ENCODE data around the gene MYO1E. TPM values are rescaled to one million over a fixed set of nuclear protein-coding genes. Genes with fewer than 3 reads are reported as not detected.

The MYO1E gene
- polyA plus RNA-seq, 4 donors, result 146 to 207 (median 185) TPM

DNA sequence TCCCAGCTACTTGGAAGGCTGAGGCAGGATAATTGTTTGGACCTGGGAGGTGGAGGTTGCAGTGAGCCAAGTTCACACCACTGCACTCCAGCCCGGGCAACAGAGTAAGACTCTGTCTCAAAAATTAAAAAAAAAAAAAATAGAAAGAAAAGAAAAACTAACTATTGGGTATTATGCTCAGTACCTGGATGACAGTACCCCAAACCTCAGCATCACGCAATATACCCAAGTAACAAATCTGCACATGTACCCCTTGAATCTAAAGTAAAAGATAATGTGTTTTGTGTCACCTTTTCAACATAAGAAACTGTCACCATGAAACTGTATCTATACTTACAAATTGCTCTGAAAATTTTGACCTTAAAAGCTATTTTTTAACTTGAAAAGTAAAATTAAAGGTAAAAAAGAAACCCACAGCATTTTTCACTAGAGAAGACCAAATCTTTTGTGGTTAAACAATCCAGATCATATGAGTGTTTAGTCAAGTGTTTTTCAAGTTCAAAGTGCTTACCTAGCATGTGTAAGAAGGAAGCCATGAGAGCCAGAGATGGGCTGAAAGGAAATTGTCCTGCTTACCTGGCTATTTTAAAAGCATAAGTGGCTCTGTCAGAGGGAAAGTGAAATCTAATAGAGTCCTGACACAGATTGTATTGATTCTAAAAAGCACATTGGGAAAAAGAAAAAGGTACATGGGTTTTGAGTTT, 50.5 kb downstream of the MYO1E start:
- no peak for DNase-seq (ENCODE audit: low read depth in 4 of 4, low spot score in 3 of 4)

- no peak for DNase-seq (ENCODE audit: low read depth in 4 of 4, low spot score in 3 of 4)
Observed at GRCh38 chr15:59321000-59321689, 51.5 kb downstream of the MYO1E start.

DNA sequence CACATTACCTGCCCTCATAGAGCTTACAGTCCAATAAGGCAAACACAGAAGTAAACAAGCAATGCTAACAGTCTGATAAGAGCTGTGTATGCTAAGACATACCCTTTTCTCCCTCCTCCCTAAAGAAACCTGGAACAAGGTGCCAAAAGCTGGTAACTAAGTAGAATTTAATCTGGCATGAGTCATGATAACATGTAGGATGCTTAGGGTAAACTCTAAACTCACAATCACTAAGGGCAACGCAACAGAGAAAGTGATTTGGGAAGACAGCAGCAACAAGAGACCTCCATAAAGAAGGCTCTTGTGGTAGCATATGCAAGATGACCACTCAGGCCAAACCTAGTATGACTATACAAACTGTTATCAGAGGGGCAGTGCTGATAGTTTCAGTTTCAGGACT, 55.5 kb downstream of the MYO1E start:
- no peak for DNase-seq (ENCODE audit: low read depth in 4 of 4, low spot score in 3 of 4)

DNA sequence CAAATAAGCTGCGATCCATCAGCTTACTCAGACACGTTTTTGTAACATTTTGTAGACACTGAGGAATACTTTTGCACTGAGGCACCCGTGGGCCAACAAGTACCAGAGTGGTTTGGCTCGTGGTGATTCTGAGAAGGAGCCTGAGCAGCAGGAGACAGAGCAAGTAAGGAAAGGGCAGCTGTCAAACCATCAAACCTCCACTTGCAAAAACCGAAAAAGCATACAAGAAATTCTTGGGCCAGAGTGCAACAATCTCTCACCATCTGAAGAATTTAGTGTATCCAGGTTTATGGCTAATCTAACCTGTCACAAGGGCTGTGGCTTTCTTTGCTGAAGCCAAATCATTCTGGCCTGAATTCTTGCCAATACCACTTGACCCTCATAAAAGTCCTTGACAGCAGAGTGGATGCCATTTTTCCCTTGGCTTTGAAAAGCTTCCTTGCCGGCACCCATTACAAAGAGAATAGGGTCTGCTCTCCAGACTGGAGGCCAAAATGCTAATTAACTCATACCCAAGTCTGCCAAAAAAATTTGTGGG, 56.7 kb downstream of the MYO1E start:
- DNase-seq (ENCODE audit: low read depth in 4 of 4, low spot score in 3 of 4), result no peak

GRCh38 chr15:59313641-59314332, 58.9 kb downstream of the MYO1E start:
- no peak for DNase-seq (ENCODE audit: low read depth in 4 of 4, low spot score in 3 of 4)

DNA sequence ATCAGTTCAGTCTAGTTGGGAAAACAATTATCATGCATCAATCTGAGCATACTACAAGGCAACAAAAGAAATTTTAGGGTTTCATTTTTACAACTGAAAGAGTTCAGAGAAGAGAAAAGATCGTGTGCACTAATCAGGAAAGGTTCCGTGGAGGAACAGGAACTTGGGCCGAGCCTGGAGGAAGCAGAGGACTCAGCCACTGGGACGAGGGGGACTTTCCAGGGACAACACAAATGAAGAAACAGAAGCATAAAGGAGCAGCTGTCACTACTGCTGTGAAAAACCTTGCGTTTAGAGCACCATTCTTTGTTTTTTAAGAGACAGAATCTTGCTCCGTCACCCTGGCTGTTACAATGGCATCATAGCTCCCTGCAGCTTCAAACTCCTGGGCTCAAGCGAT, 60.5 kb downstream of the MYO1E start:
- DNase-seq (ENCODE audit: low read depth in 4 of 4, low spot score in 3 of 4), result no peak

DNA sequence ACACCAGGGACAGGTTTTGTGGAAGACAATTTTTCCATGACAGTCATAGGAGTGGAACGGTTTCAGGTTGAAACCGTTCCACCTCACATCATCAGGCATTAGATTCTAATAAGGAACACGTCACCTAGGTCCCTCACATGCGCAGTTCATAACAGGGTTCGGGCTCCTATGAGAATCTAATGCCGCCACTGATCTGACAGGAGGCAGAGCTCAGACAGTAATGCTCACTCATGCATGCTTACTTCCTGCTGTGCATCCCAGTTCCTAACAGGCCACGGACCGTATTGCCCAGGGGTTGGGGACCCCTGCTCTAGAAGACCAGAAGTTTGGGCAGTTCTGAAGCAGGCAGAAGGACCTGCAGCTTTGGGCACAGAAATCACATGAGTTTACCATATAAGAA, 61.5 kb downstream of the MYO1E start:
- no peak for DNase-seq (ENCODE audit: low read depth in 4 of 4, low spot score in 3 of 4)

- DNase-seq (ENCODE audit: low read depth in 4 of 4, low spot score in 3 of 4), result no peak
Observed at GRCh38 chr15:59309405-59309804, 63.3 kb downstream of the MYO1E start.

- DNase-seq (ENCODE audit: low read depth in 4 of 4, low spot score in 3 of 4), result no peak
Observed at GRCh38 chr15:59307165-59307537, 65.5 kb downstream of the MYO1E start.

DNA sequence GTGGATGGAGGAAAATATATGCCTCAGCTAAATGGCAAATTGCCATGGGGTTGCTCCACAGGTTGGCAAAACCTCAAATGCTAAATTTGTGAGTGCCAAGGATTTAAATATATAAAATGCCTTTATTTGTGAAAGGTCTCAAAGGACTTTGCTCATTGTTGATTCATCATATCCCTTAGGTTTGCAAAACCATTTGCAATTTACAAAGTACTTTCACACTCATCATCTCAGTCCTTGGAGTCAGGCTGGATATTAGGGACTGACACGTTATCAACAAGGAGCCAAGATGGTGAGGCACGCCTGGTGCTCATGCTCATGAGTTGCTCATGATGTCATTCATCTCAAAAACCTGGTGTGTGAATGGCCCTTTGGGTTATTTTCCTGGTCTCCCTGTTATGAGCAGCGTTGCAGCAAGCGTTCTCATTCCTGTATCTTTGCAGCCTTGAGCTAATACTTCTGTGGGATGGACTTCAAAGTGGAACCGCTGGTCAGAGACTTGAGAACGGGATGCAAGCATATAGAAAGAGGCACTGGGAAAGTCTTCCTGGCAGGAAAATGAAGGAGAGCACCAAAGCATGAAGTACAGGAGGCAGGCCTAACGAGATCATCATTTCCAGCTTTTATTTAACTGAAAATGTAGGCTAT, 66.0 kb downstream of the MYO1E start:
- DNase-seq (ENCODE audit: low read depth in 4 of 4, low spot score in 3 of 4), result no peak

- no peak for DNase-seq (ENCODE audit: low read depth in 4 of 4, low spot score in 3 of 4)
Observed at GRCh38 chr15:59304807-59305206, 67.9 kb downstream of the MYO1E start.

GRCh38 chr15:59304034-59304795, 68.5 kb downstream of the MYO1E start:
- no peak for DNase-seq (ENCODE audit: low read depth in 4 of 4, low spot score in 3 of 4)

- DNase-seq (ENCODE audit: low read depth in 4 of 4, low spot score in 3 of 4), result no peak
Observed at GRCh38 chr15:59303633-59304032, 69.0 kb downstream of the MYO1E start.

GRCh38 chr15:59303136-59303535, 69.5 kb downstream of the MYO1E start:
- DNase-seq (ENCODE audit: low read depth in 4 of 4, low spot score in 3 of 4), result no peak

- no peak for DNase-seq (ENCODE audit: low read depth in 4 of 4, low spot score in 3 of 4)
Observed at GRCh38 chr15:59301527-59301926, 71.1 kb downstream of the MYO1E start.

GRCh38 chr15:59300618-59301139, 72.0 kb downstream of the MYO1E start:
- DNase-seq (ENCODE audit: low read depth in 4 of 4, low spot score in 3 of 4), result no peak

DNA sequence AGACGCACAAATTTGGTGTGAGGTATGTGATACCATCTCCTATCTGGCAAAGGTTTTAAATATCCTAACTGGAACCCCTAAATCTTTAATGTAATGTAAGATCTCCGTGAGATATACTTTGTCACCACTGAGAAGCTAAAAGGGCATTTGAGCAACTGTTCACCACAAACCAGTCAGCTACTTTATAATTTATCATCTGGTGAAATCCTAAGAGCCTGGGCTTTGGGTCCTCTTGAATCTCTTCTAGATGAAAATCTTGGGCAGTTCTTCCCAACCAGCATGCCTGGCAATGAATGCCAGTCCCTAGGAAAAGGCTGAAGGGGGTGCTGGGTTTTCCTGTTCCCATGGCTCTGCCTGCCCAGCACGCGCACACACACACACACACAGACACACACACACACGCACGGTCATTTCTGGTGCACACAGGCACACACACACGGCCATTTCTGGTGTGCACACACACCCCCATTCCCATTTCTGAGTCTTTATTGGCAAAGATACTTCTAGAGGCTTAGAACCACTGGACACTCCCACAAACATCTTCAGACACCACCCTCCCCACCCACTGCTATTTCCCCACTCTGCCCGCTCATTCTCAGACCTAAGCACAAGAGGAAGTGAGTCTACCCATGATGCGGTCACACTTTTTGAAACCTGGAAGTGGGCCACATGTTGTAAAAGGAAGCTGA, 72.6 kb downstream of the MYO1E start:
- peak in 1 of 4 donors; percentile 58 for DNase-seq (ENCODE audit: low read depth in 4 of 4, low spot score in 3 of 4)

- DNase-seq (ENCODE audit: low read depth in 4 of 4, low spot score in 3 of 4), result no peak
Observed at GRCh38 chr15:59298854-59299250, 73.8 kb downstream of the MYO1E start.

GRCh38 chr15:59298225-59298853, 74.3 kb downstream of the MYO1E start:
- no peak for DNase-seq (ENCODE audit: low read depth in 4 of 4, low spot score in 3 of 4)
